RWPE1 (cell line): Measurements from ENCODE around the gene GAPDHS.

Source experiments
- CTCF ChIA-PET: fragments of 350-600 bp; sonication (Branson Sonifier 250); formaldehyde crosslinking; extraction: SDS; loops from one replicate; lab custom pipeline; 2021; lab: Yijun Ruan, JAX
- POLR2A ChIA-PET: fragments of 400-600 bp; formaldehyde crosslinking; extraction: SDS; loops from one replicate; lab custom pipeline; 2020; ENCODE audit warnings: antibody characterized with exemption; ENCODE audit not compliant: low non-redundant PET; lab: Yijun Ruan, JAX
- DNase-seq: peaks from one replicate; pipeline ENCODE4 v3.0.0; 2012; ENCODE audit warnings: low spot score
- H3K27ac ChIP-seq: fragments of 450-650 bp; 2 replicates; pipeline ENCODE4 v1.5.1; 2017
- TF ChIP-seq, protein P1 (sequence below): fragments of 450-650 bp; conservative IDR thresholded peaks from 2 replicates; pipeline ENCODE4 v1.5.1; 2017; ENCODE audit warnings: low read depth, mild to moderate bottlenecking

The GAPDHS gene

DNA sequence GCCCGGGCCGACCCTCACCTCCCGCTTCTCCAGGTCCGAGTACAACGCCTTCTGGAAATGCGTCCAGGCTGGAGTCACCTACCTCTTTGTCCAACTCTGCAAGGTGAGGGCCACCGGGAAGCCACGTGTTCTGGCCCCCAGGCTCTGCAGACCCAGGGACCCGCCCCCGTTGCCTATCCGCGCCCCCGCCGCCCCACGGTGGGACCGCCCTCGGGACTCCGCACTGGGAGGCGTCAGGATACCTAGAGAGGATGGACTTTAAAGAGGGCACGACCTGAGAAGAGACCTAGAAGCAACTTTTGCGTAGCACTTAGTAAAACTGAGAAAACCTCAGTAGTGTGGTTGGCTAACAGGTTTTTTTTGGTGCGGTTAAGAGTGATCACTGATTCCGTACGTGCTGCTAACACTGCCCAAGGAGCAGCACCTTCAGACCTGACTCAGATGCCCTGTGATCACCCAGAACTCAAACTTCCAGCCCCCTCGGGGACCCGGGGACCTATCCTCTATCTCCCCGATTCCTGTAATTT lies 12.7 kb downstream of the GAPDHS start:
- H3K27ac ChIP-seq: peak overlapping the region; percentile 71
- peak; percentile 56 for DNase-seq
- TF ChIP-seq, protein P1, sequence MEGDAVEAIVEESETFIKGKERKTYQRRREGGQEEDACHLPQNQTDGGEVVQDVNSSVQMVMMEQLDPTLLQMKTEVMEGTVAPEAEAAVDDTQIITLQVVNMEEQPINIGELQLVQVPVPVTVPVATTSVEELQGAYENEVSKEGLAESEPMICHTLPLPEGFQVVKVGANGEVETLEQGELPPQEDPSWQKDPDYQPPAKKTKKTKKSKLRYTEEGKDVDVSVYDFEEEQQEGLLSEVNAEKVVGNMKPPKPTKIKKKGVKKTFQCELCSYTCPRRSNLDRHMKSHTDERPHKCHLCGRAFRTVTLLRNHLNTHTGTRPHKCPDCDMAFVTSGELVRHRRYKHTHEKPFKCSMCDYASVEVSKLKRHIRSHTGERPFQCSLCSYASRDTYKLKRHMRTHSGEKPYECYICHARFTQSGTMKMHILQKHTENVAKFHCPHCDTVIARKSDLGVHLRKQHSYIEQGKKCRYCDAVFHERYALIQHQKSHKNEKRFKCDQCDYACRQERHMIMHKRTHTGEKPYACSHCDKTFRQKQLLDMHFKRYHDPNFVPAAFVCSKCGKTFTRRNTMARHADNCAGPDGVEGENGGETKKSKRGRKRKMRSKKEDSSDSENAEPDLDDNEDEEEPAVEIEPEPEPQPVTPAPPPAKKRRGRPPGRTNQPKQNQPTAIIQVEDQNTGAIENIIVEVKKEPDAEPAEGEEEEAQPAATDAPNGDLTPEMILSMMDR: no peak
- POLR2A ChIA-PET: no interaction called here
- CTCF ChIA-PET: no interaction called here

DNA sequence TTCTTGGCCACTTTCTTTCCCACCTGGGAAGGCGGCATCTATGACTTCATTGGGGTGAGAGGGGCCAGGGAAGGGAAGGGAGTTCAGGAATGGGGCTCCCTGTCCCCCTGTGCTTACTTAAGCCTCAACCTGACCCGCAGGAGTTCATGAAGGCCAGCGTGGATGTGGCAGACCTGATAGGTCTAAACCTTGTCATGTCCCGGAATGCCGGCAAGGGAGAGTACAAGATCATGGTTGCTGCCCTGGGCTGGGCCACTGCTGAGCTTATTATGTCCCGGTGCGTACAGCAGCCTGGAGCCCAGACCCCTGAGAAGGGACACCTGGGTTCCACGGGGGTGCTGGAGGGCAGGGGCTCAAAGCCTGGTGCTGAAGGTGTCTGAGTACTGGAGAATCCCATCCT lies 13.3 kb downstream of the GAPDHS start:
- TF ChIP-seq, protein P1: no peak
- POLR2A ChIA-PET: no interaction called here
- CTCF ChIA-PET: no interaction called here
- DNase-seq: no peak
- peak overlapping the region; percentile 71 for H3K27ac ChIP-seq

DNA sequence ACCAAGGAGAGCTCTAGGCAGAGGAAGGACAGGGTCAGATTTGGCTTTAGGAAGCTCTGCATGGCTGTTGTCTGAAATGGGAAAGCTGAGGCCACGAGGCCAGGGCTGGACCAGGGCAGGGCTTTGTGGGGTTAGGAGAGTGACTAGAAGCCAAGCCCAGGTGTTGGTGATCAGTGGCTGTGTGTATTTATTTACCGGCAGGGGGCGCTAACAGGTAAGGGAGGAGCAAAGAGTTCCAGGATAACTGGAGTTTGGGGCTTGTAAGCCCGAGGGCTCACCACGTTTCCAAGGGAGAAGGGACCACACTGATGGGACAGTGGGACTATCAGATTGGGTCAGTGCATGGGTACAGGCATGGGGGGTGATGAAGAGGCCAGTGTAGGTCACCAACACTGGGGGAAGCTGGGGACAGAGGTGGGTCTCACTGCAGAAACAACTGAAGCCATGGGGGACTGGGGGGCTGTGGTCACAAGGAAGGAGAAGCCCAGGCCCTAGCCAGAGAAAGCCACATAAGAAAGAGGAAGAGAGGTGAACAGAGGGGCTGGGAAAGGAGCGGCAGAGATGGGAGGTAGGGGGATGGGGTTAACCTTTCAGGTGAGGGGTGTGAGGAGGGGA lies 16.0 kb downstream of the GAPDHS start:
- peak; percentile 53 for DNase-seq
- no peak overlapping the region for H3K27ac ChIP-seq
- CTCF ChIA-PET: interaction anchor here (0.5 to 3.1 kb wide), 7 partner anchors 8 to 632 kb away, joined by 3 to 16 read pairs (median 4); no protein-coding TSS in a partner anchor
- TF ChIP-seq, protein P1: peak; percentile 76
- POLR2A ChIA-PET: no interaction called here

DNA sequence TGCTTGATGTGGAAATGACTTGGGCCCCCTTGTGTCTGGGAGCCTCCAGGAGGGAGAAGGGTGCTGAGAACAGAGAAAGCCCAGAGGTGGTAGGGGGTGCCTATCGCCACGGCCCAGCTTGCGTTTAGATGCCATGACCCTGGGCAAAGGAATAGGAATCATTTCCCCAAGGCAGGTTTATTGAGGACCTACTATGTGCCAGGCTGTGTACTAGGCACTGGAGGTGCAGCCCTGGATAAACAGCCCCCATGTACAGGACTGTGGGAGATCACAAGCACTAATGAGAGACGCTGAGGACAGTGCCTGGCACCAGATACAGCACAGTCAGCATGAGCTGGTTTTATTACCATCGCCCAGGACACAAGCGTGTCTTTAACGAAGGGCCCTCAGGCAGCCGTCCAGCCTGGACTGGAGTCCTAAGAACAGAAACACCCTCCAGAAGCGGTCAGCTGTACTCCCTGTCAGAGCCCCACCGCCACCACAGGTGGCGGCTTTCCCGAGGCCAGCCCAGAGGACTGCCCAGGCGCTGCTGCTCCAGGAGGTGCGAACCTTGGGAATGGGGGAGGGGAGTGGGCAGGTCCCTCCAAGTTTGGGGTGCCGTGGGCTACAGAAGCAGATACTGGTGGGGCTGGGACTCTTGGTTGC lies 16.7 kb downstream of the GAPDHS start:
- DNase-seq: no peak
- POLR2A ChIA-PET: no interaction called here
- no peak overlapping the region for H3K27ac ChIP-seq
- TF ChIP-seq, protein P1: no peak
- CTCF ChIA-PET: interaction anchor here (0.6 to 3.1 kb wide), 3 partner anchors 34 to 137 kb away, joined by 5 to 16 read pairs (median 5); no protein-coding TSS in a partner anchor

DNA sequence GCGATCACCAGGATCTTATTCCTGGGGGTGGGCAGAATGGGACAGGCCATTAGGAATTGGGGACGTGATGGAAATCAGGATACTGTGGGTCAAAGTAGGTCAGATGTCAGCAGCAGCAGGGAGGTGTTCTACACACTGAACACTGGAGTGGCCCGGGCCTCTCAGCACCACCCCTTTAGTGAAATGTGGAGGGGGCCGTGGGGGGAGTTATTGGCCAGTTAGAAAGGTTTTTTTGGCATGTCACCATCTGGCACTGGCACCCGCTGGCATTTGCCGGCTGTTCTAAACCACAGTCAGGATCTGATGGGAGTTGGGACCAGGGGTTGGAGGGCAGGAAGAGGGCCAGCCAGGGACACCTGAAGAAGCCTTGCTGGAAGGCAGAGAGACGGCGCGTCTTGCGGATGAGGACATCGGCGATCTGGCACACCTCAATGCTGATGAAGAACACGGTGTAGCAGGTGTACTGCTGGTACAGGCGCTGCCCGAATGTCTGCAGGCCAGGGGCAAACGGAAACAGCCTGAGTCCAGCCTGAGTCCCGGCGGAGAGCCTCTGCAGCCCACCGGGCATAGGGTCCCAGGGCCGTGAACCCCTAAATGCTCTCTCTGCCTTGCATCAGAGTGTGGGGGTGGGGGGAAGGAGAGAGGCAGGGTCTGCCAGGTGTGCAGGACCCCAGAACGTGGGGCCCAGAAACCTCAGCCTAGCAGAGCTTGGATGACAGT lies 18.0 kb downstream of the GAPDHS start:
- H3K27ac ChIP-seq: no peak overlapping the region

More for the DNA sequence above, 18.0 kb downstream of the GAPDHS start:
- TF ChIP-seq, protein P1: no peak
- POLR2A ChIA-PET: interaction anchor here (0.6 kb wide), 1 partner anchor 33 kb away, joined by 3 read pairs; no protein-coding TSS in a partner anchor
- no peak for DNase-seq
- CTCF ChIA-PET: interaction anchor here (0.6 to 1.1 kb wide), 2 partner anchors 41 to 477 kb away, joined by 3 to 4 read pairs; no protein-coding TSS in a partner anchor
